Panc1 (cell line): ENCODE measurements around the gene SAMD4B.

Experiments used
- POLR2AphosphoS5 ChIP-seq: IDR thresholded peaks from 2 replicates; pipeline ENCODE4 v1.6.1; 2012; ENCODE audit warnings: mild to moderate bottlenecking, low read depth, low read length, moderate library complexity
- SIN3A ChIP-seq: IDR thresholded peaks from 2 replicates; pipeline ENCODE4 v1.6.1; 2012; ENCODE audit warnings: low read depth, mild to moderate bottlenecking, low read length, moderate library complexity, borderline replicate concordance; ENCODE audit not compliant: insufficient read depth
- TF ChIP-seq, protein P1 (sequence below): fragments of 450-650 bp; IDR thresholded peaks from 2 replicates; pipeline ENCODE4 v1.5.1; 2017; ENCODE audit warnings: mild to moderate bottlenecking
- TF ChIP-seq, protein P2 (sequence below), 2 experiments: IDR thresholded peaks; 2 replicates each; pipeline ENCODE4 v1.6.1; 2011 to 2012; ENCODE audit warnings: low read depth in 2 of 2, control low read depth in 1 of 2, low read length in 1 of 2, mild to moderate bottlenecking in 1 of 2, moderate library complexity in 1 of 2; ENCODE audit not compliant: insufficient read depth in 1 of 2

DNA sequence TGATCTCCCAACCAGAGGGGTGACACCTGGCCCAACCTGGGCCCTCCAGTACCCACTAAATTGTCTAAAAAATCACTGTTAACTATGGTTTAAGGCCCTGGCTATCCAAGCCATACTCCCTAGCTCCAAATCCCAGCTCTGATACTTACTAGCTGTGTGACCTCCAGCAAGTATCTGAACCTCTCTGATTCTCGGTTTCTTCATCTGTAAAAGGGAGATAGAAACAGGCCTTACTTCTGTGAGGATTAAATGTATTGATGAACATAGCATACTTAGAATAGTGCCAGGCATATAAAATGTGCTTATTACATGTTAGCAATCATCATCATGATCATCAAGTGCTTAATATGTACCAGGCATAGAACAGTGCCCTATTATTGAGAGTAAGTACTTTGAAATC, 26.3 kb upstream of the SAMD4B start:
- TF ChIP-seq, protein P1, sequence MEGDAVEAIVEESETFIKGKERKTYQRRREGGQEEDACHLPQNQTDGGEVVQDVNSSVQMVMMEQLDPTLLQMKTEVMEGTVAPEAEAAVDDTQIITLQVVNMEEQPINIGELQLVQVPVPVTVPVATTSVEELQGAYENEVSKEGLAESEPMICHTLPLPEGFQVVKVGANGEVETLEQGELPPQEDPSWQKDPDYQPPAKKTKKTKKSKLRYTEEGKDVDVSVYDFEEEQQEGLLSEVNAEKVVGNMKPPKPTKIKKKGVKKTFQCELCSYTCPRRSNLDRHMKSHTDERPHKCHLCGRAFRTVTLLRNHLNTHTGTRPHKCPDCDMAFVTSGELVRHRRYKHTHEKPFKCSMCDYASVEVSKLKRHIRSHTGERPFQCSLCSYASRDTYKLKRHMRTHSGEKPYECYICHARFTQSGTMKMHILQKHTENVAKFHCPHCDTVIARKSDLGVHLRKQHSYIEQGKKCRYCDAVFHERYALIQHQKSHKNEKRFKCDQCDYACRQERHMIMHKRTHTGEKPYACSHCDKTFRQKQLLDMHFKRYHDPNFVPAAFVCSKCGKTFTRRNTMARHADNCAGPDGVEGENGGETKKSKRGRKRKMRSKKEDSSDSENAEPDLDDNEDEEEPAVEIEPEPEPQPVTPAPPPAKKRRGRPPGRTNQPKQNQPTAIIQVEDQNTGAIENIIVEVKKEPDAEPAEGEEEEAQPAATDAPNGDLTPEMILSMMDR = no peak
- TF ChIP-seq POLR2AphosphoS5 (no peak), SIN3A (no peak)
- TF ChIP-seq, protein P2, sequence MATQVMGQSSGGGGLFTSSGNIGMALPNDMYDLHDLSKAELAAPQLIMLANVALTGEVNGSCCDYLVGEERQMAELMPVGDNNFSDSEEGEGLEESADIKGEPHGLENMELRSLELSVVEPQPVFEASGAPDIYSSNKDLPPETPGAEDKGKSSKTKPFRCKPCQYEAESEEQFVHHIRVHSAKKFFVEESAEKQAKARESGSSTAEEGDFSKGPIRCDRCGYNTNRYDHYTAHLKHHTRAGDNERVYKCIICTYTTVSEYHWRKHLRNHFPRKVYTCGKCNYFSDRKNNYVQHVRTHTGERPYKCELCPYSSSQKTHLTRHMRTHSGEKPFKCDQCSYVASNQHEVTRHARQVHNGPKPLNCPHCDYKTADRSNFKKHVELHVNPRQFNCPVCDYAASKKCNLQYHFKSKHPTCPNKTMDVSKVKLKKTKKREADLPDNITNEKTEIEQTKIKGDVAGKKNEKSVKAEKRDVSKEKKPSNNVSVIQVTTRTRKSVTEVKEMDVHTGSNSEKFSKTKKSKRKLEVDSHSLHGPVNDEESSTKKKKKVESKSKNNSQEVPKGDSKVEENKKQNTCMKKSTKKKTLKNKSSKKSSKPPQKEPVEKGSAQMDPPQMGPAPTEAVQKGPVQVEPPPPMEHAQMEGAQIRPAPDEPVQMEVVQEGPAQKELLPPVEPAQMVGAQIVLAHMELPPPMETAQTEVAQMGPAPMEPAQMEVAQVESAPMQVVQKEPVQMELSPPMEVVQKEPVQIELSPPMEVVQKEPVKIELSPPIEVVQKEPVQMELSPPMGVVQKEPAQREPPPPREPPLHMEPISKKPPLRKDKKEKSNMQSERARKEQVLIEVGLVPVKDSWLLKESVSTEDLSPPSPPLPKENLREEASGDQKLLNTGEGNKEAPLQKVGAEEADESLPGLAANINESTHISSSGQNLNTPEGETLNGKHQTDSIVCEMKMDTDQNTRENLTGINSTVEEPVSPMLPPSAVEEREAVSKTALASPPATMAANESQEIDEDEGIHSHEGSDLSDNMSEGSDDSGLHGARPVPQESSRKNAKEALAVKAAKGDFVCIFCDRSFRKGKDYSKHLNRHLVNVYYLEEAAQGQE (IDR thresholded peaks at IDR 0.05; ENCODE audit: insufficient read depth in 1 of 2, low read depth in 2 of 2, low read length in 1 of 2) = no peak
